AG04450 (cell line): ENCODE data around the gene MTHFD2L. TPM values are rescaled to one million over a fixed set of nuclear protein-coding genes. Genes with fewer than 3 reads are reported as not detected.

Source experiments
- CTCF ChIA-PET: fragments of 300-600, 350-600 bp; formaldehyde crosslinking; extraction: SDS; loops from one replicate; lab custom pipeline; 2022; ENCODE audit warnings: antibody characterized with exemption, inconsistent platforms; lab: Charles Lee
- POLR2A ChIA-PET: fragments of 350-600 bp; formaldehyde crosslinking; extraction: SDS; loops from one replicate; lab custom pipeline; 2021; ENCODE audit warnings: antibody characterized with exemption, inconsistent platforms; lab: Yijun Ruan, JAX
- DNase-seq: peaks from one replicate; pipeline ENCODE4 v3.0.0-alpha.2; 2011; ENCODE audit warnings: low read depth, low spot score
- H3K27ac ChIP-seq: one replicate; pipeline ENCODE4 v1.5.1; 2012; ENCODE audit warnings: low read depth, low read length, control low read depth
- H3K27me3 ChIP-seq: one replicate; pipeline ENCODE4 v1.6.0; 2012; ENCODE audit warnings: low read length; ENCODE audit not compliant: control insufficient read depth, insufficient read depth
- H3K4me3 ChIP-seq: 2 replicates; pipeline ENCODE4 v1.5.1; 2011; ENCODE audit warnings: mild to moderate bottlenecking, low read depth, low read length, control low read depth
- H3K9me3 ChIP-seq: 2 replicates; pipeline ENCODE4 v1.5.1; 2012; ENCODE audit warnings: low read length; ENCODE audit not compliant: control insufficient read depth, insufficient read depth
- polyA plus RNA-seq: library from polyadenylated mRNA; depleted of rRNA; stranded (reverse); fragments of >200 nt; gene quantifications from 2 replicates; pipeline ENCODE4 v1.2.3, GENCODE V29; 2011
- TF ChIP-seq, protein P1 (sequence below): IDR thresholded peaks from 2 replicates; pipeline ENCODE4 v1.5.1; 2011; ENCODE audit warnings: low read depth, low read length, control low read depth, inconsistent platforms

Gene MTHFD2L
- polyA plus RNA-seq, 1 experiment = 6.2 TPM

GRCh38 chr4:74114234-74114633 is 43.7 kb upstream of the MTHFD2L start:
- peak; percentile 16 for DNase-seq
- H3K27ac ChIP-seq = no peak overlapping the region
- ChIA-PET POLR2A (no interaction called here), CTCF (interaction anchor here (0.5 to 2.4 kb wide), 3 partner anchors 15 to 308 kb away, joined by 4 to 8 read pairs (median 4); partner anchors contain the start of gene CXCL2)
- no peaks in the 10 kb centered on the region for H3K27me3 ChIP-seq
- H3K4me3 ChIP-seq = no peak overlapping the region
- TF ChIP-seq, protein P1, sequence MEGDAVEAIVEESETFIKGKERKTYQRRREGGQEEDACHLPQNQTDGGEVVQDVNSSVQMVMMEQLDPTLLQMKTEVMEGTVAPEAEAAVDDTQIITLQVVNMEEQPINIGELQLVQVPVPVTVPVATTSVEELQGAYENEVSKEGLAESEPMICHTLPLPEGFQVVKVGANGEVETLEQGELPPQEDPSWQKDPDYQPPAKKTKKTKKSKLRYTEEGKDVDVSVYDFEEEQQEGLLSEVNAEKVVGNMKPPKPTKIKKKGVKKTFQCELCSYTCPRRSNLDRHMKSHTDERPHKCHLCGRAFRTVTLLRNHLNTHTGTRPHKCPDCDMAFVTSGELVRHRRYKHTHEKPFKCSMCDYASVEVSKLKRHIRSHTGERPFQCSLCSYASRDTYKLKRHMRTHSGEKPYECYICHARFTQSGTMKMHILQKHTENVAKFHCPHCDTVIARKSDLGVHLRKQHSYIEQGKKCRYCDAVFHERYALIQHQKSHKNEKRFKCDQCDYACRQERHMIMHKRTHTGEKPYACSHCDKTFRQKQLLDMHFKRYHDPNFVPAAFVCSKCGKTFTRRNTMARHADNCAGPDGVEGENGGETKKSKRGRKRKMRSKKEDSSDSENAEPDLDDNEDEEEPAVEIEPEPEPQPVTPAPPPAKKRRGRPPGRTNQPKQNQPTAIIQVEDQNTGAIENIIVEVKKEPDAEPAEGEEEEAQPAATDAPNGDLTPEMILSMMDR = no peak
- no peaks in the 10 kb centered on the region for H3K9me3 ChIP-seq

GRCh38 chr4:74117024-74117534 is 40.8 kb upstream of the MTHFD2L start:
- Histone ChIP-seq H3K27me3 (no peaks in the 10 kb centered on the region), H3K27ac (peak overlapping the region; percentile 40), H3K9me3 (no peaks in the 10 kb centered on the region), H3K4me3 (no peak overlapping the region)
- TF ChIP-seq, protein P1 = no peak
- ChIA-PET POLR2A (no interaction called here), CTCF (interaction anchor here (1.0 to 1.6 kb wide), 4 partner anchors 18 to 524 kb away, joined by 3 to 12 read pairs (median 3); partner anchors contain the start of gene CXCL2)
- peak; percentile 52 for DNase-seq

GRCh38 chr4:74118600-74119338 is 39.1 kb upstream of the MTHFD2L start:
- Histone ChIP-seq H3K27me3 (no peaks in the 10 kb centered on the region), H3K9me3 (no peaks in the 10 kb centered on the region), H3K4me3 (no peak overlapping the region), H3K27ac (no peak overlapping the region)
- ChIA-PET POLR2A (no interaction called here), CTCF (interaction anchor here (0.8 to 1.1 kb wide), 2 partner anchors 389 to 543 kb away, joined by 3 read pairs; no protein-coding TSS in a partner anchor)
- TF ChIP-seq, protein P1 = no peak
- no peak for DNase-seq

DNA sequence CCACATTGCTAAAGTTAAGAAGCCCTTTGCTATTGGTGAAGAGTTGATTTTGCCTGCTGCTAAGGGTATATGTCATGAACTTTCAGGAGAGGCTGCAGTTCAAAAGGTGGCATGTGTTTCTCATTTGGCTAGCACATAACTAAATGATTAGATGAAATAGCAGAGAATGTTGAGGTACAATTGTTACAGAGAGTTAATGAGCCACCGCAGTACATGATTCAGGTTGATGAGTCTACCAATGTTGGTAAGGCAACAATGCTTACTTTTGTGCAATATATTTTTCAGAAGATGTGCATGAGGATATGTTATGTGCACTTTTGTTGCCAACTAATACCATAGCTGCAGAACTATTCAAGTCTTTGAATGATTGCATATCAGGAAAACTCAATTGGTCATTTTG is 37.8 kb upstream of the MTHFD2L start:
- no peaks in the 10 kb centered on the region for H3K9me3 ChIP-seq
- TF ChIP-seq, protein P1 = no peak
- H3K4me3 ChIP-seq = no peak overlapping the region
- no peaks in the 10 kb centered on the region for H3K27me3 ChIP-seq
- no peak for DNase-seq
- ChIA-PET CTCF (interaction anchor here (0.8 kb wide), 1 partner anchor 13 kb away, joined by 3 read pairs; no protein-coding TSS in a partner anchor), POLR2A (no interaction called here)
- H3K27ac ChIP-seq = no peak overlapping the region
